GM13976 (cell line): ENCODE data around the gene TNNT2.

Experiments used
- DNase-seq: peaks from one replicate; pipeline ENCODE4 v3.0.0; 2012; ENCODE audit warnings: low spot score
- in situ Hi-C: fragments of 300-500 bp; cut with MboI; formaldehyde crosslinking; loops from one replicate; pipeline ENCODE4 v1.12.0; 2022; ENCODE audit warnings: low sequenced_read_pairs, mixed read lengths, inconsistent platforms; ENCODE audit not compliant: unreplicated experiment
- TF ChIP-seq, protein P1 (sequence below): IDR thresholded peaks from 2 replicates; pipeline ENCODE4 v1.5.1; 2012; ENCODE audit warnings: borderline replicate concordance, mild to moderate bottlenecking; ENCODE audit not compliant: insufficient read depth; ENCODE audit errors: extremely low read depth, missing control alignments, control extremely low read depth

The TNNT2 gene

DNA sequence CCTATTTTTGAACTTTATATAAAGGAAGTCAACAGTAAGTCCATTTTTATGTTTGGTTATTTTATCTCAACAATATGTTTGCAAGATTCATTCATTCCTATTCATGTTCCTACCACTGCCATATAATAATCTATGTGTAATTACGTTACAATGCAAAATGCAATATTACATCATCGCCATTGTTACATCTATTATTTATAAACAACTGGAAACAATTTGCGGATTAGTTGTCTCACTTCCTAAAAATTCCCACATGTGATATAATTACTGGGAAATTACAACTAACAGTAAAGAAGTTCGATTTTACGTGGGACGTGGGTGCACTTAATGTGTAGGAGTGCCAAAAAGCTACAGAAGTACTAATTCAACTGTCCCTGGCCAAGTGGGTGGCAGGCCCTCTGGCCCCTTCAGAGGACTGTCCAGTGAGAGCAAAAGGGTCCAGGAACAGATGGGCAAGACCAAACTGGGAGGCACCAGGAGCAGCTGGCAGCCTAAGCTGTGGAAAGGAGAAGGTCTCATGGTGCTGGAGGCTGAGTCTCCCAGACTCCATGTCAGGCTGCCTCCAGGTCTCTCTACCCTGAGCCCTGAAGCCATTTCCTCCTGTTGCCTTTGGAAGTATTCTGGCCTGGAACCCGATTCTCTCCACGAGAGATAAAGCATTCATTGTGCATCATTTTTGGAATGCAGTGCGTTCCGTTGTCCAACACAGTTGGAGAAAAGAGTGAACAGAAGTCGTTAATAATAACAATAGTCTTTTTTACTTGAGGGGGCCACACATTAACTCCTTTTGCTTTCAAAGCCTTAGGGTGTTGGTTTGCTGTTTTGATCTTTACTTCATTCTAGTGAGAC, 42.9 kb downstream of the TNNT2 start:
- in situ Hi-C loops, result no loop called here
- TF ChIP-seq, protein P1, sequence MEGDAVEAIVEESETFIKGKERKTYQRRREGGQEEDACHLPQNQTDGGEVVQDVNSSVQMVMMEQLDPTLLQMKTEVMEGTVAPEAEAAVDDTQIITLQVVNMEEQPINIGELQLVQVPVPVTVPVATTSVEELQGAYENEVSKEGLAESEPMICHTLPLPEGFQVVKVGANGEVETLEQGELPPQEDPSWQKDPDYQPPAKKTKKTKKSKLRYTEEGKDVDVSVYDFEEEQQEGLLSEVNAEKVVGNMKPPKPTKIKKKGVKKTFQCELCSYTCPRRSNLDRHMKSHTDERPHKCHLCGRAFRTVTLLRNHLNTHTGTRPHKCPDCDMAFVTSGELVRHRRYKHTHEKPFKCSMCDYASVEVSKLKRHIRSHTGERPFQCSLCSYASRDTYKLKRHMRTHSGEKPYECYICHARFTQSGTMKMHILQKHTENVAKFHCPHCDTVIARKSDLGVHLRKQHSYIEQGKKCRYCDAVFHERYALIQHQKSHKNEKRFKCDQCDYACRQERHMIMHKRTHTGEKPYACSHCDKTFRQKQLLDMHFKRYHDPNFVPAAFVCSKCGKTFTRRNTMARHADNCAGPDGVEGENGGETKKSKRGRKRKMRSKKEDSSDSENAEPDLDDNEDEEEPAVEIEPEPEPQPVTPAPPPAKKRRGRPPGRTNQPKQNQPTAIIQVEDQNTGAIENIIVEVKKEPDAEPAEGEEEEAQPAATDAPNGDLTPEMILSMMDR, result no peak
- DNase-seq, result no peak

DNA sequence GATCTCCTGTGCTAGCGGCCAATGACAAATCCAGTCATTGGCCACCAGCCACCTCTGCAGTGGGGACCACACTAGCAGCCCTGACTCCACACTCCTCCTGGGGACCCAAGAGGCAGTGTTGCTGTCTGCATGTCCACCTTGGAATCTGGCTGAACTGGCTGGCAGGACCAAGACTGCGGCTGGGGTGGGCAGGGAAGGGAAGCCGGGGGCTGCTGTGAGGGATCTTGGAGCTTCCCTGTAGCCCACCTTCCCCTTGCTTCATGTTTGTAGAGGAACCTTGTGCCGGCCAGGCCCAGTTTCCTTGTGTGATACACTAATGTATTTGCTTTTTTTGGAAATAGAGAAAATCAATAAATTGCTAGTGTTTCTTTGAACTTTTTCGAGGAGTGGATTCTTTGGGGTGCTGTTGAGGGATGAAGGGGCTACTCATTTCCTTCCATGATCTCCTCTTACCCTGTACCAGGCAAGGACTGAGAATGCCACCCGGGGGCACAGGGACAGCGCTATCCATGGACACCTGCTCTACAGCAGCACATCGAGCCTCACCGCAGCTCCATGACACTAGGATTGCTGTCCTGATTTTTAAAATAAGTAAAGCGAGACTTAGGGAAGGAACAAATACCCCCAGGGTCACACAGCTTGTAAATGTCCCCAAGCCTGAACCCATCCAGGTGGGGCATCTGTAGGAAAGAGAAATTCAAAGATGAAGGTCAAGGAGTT, 44.7 kb downstream of the TNNT2 start:
- DNase-seq, result no peak
- in situ Hi-C loops, result no loop called here
- TF ChIP-seq, protein P1, result no peak

DNA sequence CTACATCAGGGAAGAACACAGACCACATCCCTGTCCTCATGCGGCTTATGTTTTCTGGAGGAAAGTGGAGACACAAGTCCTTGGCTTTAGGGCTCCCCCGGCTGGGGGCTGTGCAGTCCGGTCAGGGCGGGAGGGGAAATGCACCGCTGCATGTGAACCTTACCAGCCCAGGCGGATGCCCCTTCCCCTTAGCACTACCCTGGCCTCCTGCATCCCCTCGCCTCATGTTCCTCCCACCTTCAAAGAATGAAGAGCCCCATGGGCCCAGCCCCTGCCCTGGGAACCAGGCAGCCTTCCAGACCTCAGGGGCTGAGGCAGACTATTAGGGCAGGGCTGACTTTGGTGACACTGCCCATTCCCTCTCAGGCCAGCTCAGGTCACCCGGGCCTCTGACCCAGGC, 45.5 kb downstream of the TNNT2 start:
- no peak for DNase-seq
- in situ Hi-C loops, result no loop called here
- TF ChIP-seq, protein P1, result no peak

GRCh38 chr1:201331166-201331565, 46.3 kb downstream of the TNNT2 start:
- in situ Hi-C loops, result no loop called here
- TF ChIP-seq, protein P1, result no peak
- no peak for DNase-seq

DNA sequence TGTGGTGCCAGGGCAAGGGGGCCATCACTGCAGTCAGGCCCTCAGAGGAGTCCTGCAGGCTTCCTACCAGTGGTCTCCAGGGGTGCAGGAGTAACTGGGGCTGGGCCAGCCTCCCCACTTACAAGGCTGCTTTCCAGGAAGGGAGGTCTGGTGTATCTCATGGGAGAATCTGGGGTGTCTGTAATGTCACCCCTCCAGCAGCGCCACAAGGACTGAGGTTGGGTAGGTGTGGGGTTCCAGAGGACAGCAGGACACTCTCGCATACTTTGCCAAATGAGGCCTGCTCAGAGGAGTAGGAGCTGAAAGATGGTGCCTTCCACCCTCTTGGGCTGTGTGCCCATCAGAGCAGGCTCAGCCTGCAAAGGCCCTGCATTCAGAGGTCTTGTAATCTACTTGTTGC, 46.9 kb downstream of the TNNT2 start:
- no peak for DNase-seq
- TF ChIP-seq, protein P1, result no peak
- in situ Hi-C loops, result no loop called here

DNA sequence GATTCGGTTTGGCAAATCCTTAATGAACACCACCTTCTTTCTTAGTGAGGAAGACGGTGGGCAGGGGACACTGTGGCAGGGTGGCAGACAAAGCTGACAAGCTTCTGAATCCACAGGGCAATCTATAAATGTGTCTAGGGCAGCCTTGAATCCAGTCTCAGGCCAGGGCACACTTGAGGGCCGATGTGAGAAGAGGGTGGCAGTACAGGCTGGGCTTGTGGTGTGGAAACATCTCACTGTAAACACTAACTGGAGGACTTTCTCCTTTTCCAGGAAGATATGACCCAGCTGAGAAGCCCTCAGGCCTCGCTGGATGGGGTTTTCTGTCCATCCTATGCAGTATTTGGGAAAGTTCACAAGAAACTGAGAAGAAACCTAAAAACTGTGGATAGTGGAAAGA, 47.7 kb downstream of the TNNT2 start:
- TF ChIP-seq, protein P1, result no peak
- no peak for DNase-seq
- in situ Hi-C loops, result no loop called here

DNA sequence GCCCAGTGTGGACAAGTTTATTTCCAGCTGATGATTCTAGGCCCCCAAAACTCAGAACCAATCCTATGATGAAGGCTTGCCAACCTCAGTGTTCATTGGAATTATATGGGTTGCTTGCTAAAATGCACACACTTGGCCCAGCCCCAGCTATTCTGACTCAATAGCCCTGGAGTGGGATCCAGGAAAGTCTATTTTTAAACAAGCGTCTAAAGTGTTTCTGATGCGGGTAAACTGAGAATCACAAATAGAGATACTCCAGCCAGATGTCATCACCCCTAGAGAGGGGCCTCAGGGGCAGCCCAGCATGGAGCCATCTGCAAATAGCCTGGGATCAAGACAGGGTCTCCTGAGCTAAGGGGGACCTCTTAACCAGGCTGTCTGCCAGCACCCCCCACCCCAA, 48.2 kb downstream of the TNNT2 start:
- TF ChIP-seq, protein P1, result no peak
- in situ Hi-C loops, result no loop called here
- no peak for DNase-seq
